K562 (cell line): ENCODE measurements around the gene PPIH. TPM values are rescaled to one million over a fixed set of nuclear protein-coding genes. Genes with fewer than 3 reads are reported as not detected.
A peak's percentile ranks its signal among the peaks of the same experiment; 100 is the strongest.

Source experiments
- CBX2 ChIP-seq: fragments of 200-600 bp; sonication (generic); IDR thresholded peaks from one replicate; pipeline ENCODE4 v1.6.1; 2012; ENCODE audit warnings: mild to moderate bottlenecking, low read length, inconsistent platforms; ENCODE audit not compliant: insufficient read depth, poor library complexity, severe bottlenecking
- CUX1 ChIP-seq: fragments of 200-800 bp; sonication (Bioruptor generic); IDR thresholded peaks from 2 replicates; pipeline ENCODE4 v1.6.1; 2016; ENCODE audit warnings: missing genetic modification characterization, missing compliant biosample characterization
- E2F6 ChIP-seq, 2 experiments: IDR thresholded peaks; 2 replicates each; pipeline ENCODE4 v1.6.1; 2011; ENCODE audit warnings: borderline replicate concordance in 1 of 2, control low read depth in 1 of 2, low read depth in 1 of 2, low read length in 1 of 2, mild to moderate bottlenecking in 1 of 2, mixed read lengths in 1 of 2, moderate library complexity in 1 of 2; ENCODE audit not compliant: insufficient read depth in 1 of 2, insufficient read length in 1 of 2, poor library complexity in 1 of 2, severe bottlenecking in 1 of 2; ENCODE audit errors: extremely low read depth in 1 of 2
- ETS2 ChIP-seq: IDR thresholded peaks from 2 replicates; pipeline ENCODE4 v1.6.1; 2016; ENCODE audit warnings: borderline replicate concordance, missing genetic modification characterization, mild to moderate bottlenecking, moderate library complexity, missing compliant biosample characterization; ENCODE audit not compliant: poor library complexity, severe bottlenecking
- IRF2 ChIP-seq: sonication (generic); formaldehyde crosslinking; IDR thresholded peaks from 2 replicates; pipeline ENCODE4 v1.8.1; 2022; ENCODE audit warnings: mild to moderate bottlenecking, missing genetic modification reagents
- KAT7 ChIP-seq: sonication (generic); formaldehyde crosslinking; IDR thresholded peaks from 2 replicates; pipeline ENCODE4 v1.8.0; 2022; ENCODE audit warnings: missing genetic modification reagents, mild to moderate bottlenecking, borderline replicate concordance
- MTF1 ChIP-seq: fragments of 250-450 bp; sonication (Bioruptor Pico); IDR thresholded peaks from 2 replicates; pipeline ENCODE4 v1.9.0; 2021; ENCODE audit warnings: moderate library complexity, mild to moderate bottlenecking, inconsistent platforms, borderline replicate concordance
- NFYB ChIP-seq: IDR thresholded peaks from 2 replicates; pipeline ENCODE4 v1.6.1; 2011; ENCODE audit warnings: mild to moderate bottlenecking, moderate library complexity; ENCODE audit not compliant: insufficient read length; ENCODE audit errors: extremely low read depth
- SMAD4 ChIP-seq: fragments of 250-450 bp; sonication (Bioruptor Pico); conservative IDR thresholded peaks from 2 replicates; pipeline ENCODE4 v1.8.0; 2021; ENCODE audit warnings: inconsistent platforms, mild to moderate bottlenecking, moderate library complexity
- SOX6 ChIP-seq: fragments of 450-650 bp; IDR thresholded peaks from 2 replicates; pipeline ENCODE4 v1.6.1; 2014; ENCODE audit warnings: mild to moderate bottlenecking
- SRF ChIP-seq, 2 experiments: fragments of 250-450, 450-650 bp in 1 of 2; sonication (Bioruptor Pico) in 1 of 2; sonication (generic) in 1 of 2; formaldehyde crosslinking; IDR thresholded peaks; 2 replicates each; pipeline versions ENCODE4 v1.5.0 to v1.5.1; 2020 to 2022; ENCODE audit warnings: mild to moderate bottlenecking in 1 of 2, missing genetic modification reagents in 1 of 2
- YBX1 ChIP-seq: fragments of 450-650 bp; IDR thresholded peaks from 2 replicates; pipeline ENCODE4 v1.7.1; 2016; ENCODE audit warnings: mild to moderate bottlenecking
- ZBTB33 ChIP-seq: sonication (generic); formaldehyde crosslinking; IDR thresholded peaks from 2 replicates; pipeline ENCODE4 v1.8.1; 2023; ENCODE audit warnings: mild to moderate bottlenecking, missing genetic modification reagents
- ZNF12 ChIP-seq: sonication (generic); formaldehyde crosslinking; IDR thresholded peaks from 2 replicates; pipeline ENCODE4 v1.4.0; 2020; ENCODE audit warnings: mild to moderate bottlenecking, missing genetic modification reagents
- ZNF121 ChIP-seq: sonication (generic); formaldehyde crosslinking; conservative IDR thresholded peaks from 2 replicates; pipeline ENCODE4 v1.8.0; 2022; ENCODE audit warnings: missing genetic modification reagents
- ZNF124 ChIP-seq: sonication (generic); formaldehyde crosslinking; IDR thresholded peaks from 2 replicates; pipeline ENCODE4 v1.8.1; 2022; ENCODE audit warnings: missing genetic modification reagents
- ZNF445 ChIP-seq: fragments of 250-450 bp; sonication (Bioruptor Pico); IDR thresholded peaks from 2 replicates; pipeline ENCODE4 v1.4.0; 2020; ENCODE audit warnings: low read depth, mild to moderate bottlenecking, moderate library complexity
- ZNF76 ChIP-seq: fragments of 250-450 bp; sonication (Bioruptor Pico); IDR thresholded peaks from 2 replicates; pipeline ENCODE4 v1.4.0; 2020; ENCODE audit warnings: mild to moderate bottlenecking, moderate library complexity, borderline replicate concordance
- ZZZ3 ChIP-seq: fragments of 450-650 bp; IDR thresholded peaks from 2 replicates; pipeline ENCODE4 v1.6.1; 2016; ENCODE audit warnings: antibody characterized with exemption, mild to moderate bottlenecking, moderate library complexity
- polyA plus RNA-seq, 8 experiments: library from polyadenylated mRNA; depleted of rRNA in 4 of 8; stranded (reverse) in 5 of 8; unstranded in 3 of 8; fragments of >200 nt; fragmentation: Nextera tagmentation in 2 of 8; fragmentation: Illumina TruSeq in 1 of 8; extraction: Ambion mirVana in 2 of 8; extraction: Trizol in 1 of 8; gene quantifications; 2 replicates each; pipeline versions ENCODE4 v1.2.1 to v1.2.3, GENCODE V29; 2011 to 2014; ENCODE audit warnings: inconsistent platforms in 1 of 8, missing spikeins in 1 of 8
- total RNA-seq, 7 experiments: library from RNA; depleted of rRNA in 6 of 7; stranded (reverse); fragments of >200 nt in 6 of 7; fragmentation: Illumina TruSeq in 2 of 7; extraction: Trizol in 2 of 7; gene quantifications; 2 replicates each; pipeline versions ENCODE4 v1.2.1 to v1.2.3, GENCODE V29; 2011 to 2021; ENCODE audit warnings: low replicate concordance in 1 of 7

The PPIH gene
- total and polyA plus RNA-seq, 9 of the 15 experiments (the other 6 are each of a cell fraction or from before 2014, with no cell fraction given), result 197 to 470 (median 277) TPM

- peak; percentile 17; the same call in 1 of the 2 replicates for TF ChIP-seq ZBTB33
- TF ChIP-seq ETS2, result no peak
- peak; percentile 88 for TF ChIP-seq NFYB
- no peak for TF ChIP-seq ZNF121 (CRISPR knock-in tag)
- no peak; the same call in 1 of the 2 replicates for TF ChIP-seq ZNF76 (CRISPR knock-in tag)
- TF ChIP-seq SMAD4 (CRISPR knock-in tag), result peak; percentile 70; the same call in 1 of the 2 replicates
- no peak for TF ChIP-seq CBX2
- no peak for TF ChIP-seq IRF2 (CRISPR knock-in tag)
- TF ChIP-seq ZZZ3, result no peak
- TF ChIP-seq ZNF445 (CRISPR knock-in tag), result no peak
- TF ChIP-seq SRF (CRISPR knock-in tag; IDR thresholded peaks at IDR 0.05), result peak in 1 of 2 experiments; percentile 19; a peak in 1 of 4 replicates
- TF ChIP-seq ZNF124, result no peak
- TF ChIP-seq MTF1 (CRISPR knock-in tag), result no peak
- no peak for TF ChIP-seq YBX1
- TF ChIP-seq CUX1 (CRISPR knock-in tag), result no peak
- peak; percentile 27 for TF ChIP-seq SOX6
- TF ChIP-seq ZNF12, result no peak; the same call in 1 of the 2 replicates
- no peak for TF ChIP-seq KAT7 (CRISPR knock-in tag)
- peak; percentile 68 to 85 for TF ChIP-seq E2F6 (IDR thresholded peaks at IDR 0.05; ENCODE audit: borderline replicate concordance in 1 of 2, extremely low read depth in 1 of 2, insufficient read depth in 1 of 2, insufficient read length in 1 of 2, low read depth in 1 of 2, low read length in 1 of 2, poor library complexity in 1 of 2, severe bottlenecking in 1 of 2)
Observed at GRCh38 chr1:42681741-42682483, 23.7 kb downstream of the PPIH start, which contains the start of gene YBX1 (continued).
